Lower leg skin (tissue), 3 donors: ENCODE data around the gene PSMD2.

Source experiments
- POLR2A ChIP-seq, 2 donors: fragments of 450-650 bp; IDR thresholded peaks; one replicate each; pipeline ENCODE4 v1.6.1; 2016 to 2017; ENCODE audit warnings: antibody characterized with exemption in 2 of 2, mild to moderate bottlenecking in 1 of 2, moderate library complexity in 1 of 2
- TF ChIP-seq, protein P1 (sequence below), 3 donors: fragments of 450-650 bp; IDR thresholded peaks; one replicate each; pipeline ENCODE4 v1.5.1; 2016; ENCODE audit warnings: antibody characterized with exemption in 3 of 3, mild to moderate bottlenecking in 3 of 3, moderate library complexity in 2 of 3

DNA sequence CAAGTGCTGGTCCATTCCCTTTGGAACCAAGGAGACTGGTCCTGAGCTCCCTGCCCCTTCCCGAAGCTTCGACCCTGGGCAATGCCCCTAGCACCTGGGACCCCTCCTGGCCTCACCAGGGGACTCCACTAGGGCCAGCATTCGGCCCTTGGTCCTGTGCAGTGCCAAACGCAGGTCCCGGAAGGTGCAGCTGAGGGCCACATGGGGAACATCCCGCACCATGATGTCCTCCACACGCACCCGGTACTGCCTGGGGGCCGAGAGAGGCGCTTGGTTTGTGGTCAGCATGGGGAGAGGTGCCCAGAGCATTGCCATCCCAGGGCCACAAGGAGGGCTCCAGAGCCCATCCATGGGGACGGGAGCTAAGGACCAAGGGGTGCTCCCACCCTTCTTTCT is 54.5 kb downstream of the PSMD2 start:
- TF ChIP-seq, protein P1, sequence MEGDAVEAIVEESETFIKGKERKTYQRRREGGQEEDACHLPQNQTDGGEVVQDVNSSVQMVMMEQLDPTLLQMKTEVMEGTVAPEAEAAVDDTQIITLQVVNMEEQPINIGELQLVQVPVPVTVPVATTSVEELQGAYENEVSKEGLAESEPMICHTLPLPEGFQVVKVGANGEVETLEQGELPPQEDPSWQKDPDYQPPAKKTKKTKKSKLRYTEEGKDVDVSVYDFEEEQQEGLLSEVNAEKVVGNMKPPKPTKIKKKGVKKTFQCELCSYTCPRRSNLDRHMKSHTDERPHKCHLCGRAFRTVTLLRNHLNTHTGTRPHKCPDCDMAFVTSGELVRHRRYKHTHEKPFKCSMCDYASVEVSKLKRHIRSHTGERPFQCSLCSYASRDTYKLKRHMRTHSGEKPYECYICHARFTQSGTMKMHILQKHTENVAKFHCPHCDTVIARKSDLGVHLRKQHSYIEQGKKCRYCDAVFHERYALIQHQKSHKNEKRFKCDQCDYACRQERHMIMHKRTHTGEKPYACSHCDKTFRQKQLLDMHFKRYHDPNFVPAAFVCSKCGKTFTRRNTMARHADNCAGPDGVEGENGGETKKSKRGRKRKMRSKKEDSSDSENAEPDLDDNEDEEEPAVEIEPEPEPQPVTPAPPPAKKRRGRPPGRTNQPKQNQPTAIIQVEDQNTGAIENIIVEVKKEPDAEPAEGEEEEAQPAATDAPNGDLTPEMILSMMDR (IDR thresholded peaks at IDR 0.05) = no peak
- no peak for TF ChIP-seq POLR2A (IDR thresholded peaks at IDR 0.05)
